Embryonic facial prominence (tissue), 1 donor: ENCODE data around the gene APAF1.

ENCODE experiments used
- DNase-seq: peaks from one replicate; pipeline ENCODE4 v3.0.0-alpha.2; 2016; ENCODE audit errors: extremely low spot score

Gene APAF1

DNA sequence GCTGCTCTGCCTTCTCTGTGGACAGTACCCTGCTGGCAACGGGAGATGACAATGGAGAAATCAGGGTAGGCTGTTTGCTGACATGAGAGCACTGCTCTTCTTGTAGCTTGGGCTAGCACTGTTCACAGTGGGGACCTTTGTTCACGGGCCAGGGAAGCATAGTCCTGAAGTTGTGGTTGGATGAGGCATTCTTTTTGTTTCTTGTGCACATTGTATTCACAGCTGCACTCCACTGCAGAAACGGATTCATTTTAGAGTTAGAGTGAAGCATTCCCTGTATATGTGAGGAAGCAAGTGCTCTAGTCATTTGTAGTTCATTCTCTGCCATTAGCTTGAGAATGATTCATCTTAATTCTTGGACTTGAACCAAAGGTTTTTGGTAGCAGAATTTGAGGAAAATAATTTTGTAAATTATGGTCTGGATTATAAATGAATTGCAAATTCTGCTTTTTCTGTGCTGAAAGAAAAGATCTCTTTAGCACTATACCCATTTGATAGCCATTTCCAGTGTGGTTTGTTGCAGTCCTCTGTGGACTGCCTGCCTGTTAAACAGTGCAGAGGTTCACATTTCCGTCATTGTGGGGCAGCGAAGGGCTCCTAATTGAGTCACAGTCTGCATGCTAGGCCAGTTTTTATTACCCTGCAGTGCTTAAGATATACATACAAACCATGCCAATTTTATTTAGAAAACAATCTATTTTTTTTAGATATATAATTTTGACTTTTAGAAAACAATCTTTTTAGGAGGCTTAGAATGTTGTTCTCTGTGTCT is 80.6 kb downstream of the APAF1 start:
- DNase-seq: no peak

DNA sequence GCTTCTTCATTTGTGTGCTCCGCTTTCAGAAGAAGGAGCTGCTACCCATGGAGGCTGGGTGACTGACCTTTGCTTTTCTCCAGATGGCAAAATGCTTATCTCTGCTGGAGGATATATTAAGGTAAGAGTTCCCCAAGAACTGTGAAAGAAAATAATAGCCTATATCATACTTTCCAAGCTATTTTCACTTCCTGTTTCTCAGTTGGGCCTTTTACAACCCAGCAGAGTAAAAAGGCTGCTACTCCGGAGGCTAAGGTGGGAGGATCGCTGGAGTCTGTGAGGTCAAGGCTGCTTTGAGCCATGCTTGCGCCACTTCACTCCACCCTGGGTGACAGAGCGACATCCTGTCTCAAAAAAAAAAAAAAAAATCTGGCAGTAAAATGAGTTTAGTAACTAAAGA is 82.1 kb downstream of the APAF1 start:
- no peak for DNase-seq

DNA sequence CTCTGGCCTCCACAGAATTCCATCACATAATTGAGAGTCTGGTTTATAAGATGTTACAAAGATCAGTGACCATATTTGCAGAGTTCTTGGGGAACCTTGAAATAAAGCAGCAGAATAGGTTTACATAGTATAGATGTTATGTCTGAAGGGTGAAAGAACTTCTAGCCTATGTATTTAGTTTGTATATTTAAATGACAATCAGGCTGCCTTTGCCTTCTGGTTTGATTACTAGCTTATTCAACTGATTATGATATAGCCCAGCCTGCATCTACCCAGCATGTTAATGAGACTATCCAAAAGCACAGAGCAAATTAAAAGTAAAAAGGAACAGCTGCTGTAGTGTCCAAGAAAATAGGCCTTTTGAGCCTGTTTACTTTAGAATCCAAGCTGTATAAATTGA is 85.3 kb downstream of the APAF1 start:
- no peak for DNase-seq

DNA sequence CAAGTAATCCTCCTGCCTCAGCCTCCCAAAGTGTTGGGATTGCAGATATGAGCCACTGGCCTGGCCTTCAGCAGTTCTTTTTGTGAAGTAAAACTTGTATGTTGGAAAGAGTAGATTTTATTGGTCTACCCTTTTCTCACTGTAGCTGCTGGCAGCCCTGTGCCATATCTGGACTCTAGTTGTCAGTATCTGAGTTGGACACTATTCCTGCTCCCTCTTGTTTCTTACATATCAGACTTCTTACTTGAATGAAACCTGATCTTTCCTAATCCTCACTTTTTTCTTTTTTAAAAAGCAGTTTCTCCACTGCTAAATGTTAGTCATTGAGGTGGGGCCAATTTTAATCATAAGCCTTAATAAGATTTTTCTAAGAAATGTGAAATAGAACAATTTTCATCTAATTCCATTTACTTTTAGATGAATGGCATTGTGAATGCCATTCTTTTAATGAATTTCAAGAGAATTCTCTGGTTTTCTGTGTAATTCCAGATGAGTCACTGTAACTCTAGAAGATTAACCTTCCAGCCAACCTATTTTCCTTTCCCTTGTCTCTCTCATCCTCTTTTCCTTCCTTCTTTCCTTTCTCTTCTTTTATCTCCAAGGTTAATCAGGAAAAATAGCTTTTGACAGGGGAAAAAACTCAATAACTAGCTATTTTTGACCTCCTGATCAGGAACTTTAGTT is 88.7 kb downstream of the APAF1 start:
- DNase-seq: no peak

DNA sequence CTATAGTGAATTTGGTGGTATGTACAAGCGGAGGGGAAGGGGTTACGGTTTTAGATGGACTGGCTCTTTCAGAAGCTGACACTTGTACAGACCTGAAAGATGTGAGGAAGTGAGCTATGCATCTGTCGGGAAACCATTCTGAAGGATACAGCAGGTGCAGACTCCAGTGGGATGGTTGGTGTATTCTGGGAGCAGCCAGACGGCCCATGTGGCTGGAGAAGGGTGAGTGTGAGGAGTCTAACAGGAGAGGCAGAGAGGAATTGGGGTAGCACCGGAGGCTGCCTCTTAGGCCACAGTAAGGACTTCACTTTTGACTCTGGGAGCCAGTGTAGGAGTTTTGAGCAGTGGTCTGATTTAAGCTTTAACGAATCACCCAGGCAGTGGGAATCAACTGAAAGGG is 90.7 kb downstream of the APAF1 start:
- no peak for DNase-seq

DNA sequence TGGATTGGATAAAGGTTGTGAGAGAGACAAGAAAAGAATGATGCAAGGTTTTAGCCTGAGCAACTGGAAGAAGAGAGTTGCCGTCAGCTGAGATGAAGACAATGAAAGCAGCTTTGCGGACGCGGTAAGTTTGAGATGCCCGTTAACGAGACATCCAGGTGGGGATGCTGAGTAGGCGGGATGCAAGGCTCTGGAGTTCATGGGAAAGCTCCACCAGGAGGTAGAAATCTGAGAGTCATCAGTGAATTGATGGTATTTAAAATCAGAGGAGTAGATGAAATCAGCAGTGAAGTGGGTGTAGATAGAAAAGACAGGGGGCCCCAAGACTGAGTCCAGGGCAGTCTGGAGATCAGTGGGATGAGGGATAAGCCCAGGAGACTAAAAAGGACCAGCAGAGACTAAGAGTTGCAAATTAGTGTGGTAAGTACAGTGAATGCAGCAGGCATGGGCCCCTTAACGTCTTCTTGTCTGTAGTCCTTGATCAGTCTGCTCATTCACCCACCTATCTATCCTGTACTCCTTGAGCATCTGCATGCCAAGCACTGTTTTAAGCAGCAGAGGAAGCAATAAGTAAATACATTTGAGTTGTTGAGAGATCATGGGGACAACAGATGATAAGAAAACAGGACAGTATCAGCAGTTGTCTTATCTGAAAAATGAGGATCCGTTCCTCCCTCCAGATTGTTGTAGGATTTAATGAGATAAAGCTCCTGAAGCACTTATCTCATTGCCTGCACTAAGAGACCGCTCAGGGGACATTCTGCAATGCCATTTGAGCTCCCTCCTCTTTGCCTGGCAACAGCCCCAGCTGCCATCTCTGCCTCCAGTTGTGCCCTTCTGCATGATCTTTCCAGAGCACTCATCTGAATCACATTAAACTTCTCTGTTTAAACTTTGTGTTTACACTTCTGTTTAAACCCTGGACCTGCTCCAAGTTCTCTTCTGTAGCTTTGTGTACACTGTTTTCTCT is 91.5 kb downstream of the APAF1 start:
- DNase-seq: no peak

DNA sequence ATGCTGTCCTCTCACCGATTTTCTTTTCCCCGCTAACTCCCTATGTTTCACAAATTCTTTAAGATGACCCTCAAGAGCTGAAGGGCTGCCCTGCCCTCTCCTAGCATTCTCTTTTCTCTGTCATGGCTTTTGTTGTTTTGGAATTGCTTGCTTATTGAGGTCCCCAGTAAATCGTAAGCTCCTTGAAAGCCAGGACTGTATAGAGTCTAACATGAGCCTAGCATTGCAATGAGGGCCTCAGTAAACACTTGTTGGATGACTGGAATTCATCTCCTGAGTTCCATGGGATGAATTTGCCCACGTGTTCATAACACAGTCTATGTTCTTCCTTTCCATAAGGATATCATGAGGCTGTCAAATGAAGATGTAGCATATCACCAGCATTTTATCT is 92.2 kb downstream of the APAF1 start:
- no peak for DNase-seq

DNA sequence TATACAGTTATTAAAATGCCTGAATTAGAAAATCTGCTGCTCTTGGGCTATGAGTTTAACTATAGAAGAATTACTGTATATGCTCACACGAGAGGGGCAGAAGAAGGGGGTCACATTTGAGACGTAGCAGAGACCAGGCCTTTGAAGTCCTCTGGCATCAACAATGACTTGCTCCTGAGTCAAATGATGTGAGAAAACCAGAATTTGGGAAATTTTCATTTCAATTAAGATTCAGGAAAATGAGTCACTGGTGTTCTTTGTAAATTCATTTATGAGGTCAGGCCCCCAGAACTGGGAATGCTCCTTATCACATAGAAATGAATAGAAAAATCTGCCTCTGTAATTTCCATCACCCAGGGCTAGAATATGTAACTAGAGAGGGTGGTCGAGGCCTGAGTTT is 92.9 kb downstream of the APAF1 start:
- no peak for DNase-seq

DNA sequence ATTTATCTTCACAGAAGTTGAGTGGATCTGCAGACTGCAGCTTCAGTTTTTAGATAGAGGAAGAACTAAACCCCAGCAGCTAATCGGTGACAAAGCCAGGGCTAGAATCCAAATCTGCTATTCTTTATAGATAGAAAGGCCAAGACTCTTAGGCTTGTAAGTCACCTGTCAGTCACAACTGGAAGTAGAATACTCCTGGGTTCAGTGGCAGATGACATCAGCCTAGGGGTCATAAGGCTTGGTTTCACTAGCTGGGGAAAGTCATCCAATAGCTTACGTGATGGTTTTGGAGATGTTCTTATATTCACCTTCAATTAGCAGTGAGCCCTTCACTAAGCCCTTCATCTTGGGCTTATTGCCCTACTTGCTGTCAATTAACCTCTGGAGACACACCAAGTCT is 93.4 kb downstream of the APAF1 start:
- DNase-seq: no peak

DNA sequence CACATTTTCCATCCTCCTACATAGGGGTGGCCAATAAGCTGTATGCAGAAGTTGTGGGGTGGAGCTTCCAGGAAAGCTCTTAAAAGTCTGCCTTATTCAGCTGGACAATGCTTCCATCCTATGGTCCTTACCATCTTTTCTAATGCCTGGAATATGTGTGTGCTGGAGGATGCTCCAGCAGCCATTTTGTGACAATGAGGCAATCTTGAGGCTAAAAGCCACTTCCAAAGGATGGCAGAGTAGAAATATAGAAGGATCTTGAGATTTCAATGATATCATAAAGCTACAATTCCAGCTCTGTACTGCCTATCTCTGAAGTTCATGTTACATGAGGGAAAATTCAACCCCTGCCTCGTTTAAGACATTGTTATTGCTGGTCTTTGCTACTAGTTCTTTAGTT is 95.7 kb downstream of the APAF1 start:
- no peak for DNase-seq

DNA sequence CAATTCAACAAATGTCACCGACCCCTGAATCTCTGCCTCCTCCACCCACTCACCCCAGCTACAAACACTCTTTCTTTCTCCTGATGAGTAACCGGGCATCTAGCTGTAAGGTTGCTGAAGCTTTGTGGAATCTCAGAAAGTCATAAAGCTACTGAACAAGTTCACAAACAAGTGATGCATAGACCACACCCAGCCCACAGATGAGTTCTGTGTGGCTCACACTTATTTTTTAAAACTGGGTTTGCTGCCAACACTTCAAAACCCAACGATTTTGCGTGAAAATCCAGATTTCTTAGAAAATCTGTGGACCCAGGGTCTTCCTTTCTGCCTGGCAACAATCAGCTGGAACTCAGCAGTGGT is 96.1 kb downstream of the APAF1 start:
- no peak for DNase-seq

DNA sequence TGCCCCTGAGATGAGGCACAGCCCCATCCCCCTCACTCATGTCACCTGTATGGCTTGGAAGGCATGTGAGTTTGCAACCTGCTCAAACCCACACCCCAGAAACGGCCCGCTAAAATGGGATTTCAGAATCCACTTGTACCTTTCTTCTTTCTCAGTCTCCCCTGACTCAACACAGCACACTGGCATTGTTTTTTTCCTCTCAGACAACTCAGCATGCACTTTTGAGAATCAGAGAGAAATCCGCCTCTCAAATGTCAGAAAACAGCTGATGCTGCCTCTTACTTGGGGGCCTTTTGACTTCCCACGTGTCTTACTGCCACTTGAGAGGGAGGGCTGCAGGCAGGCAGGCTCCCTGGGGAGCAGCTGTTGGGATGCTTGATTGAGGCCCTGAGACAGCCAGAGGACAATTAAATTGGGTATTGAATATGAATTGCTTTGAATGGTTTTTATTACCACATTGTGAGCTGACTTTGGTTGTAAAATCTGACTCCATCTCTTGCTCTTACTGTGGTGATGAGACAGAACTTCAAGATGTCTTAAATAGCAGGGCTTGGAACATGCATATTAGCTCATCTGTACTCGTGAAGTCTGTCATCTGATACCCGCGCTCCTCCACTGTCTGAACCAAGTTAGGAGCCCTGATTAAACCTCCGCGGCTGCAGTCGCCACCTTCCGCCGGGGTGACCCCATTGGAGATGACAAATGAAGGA is 96.6 kb downstream of the APAF1 start:
- DNase-seq: no peak

DNA sequence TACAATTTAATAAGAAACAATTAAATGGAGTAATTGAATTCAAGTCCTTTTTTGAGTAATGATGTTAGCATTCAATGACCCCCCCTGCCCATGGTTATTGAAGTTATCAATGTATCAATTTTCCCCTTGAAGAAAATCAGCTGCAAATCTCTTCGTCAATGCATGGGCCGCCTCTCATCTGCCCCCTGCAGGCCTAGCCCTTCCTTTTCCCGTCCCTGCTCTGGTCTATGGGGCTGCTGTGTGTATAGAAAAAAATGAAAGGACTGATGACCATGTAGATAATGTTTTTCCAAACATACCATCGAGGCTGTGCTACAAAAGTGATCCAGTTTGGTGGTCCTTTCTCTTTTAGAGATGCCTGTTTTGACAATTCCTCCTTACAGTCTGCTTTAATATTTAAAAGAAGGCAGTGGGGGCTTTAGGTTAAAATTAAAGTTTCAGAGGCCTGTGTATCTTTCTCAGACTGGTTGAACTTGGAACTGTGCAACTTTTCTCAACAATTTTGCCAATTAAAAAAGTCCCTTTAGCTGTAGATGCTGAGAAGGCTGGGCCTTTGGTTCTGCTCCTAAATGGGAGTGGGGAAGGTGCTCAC is 98.4 kb downstream of the APAF1 start:
- DNase-seq: no peak

DNA sequence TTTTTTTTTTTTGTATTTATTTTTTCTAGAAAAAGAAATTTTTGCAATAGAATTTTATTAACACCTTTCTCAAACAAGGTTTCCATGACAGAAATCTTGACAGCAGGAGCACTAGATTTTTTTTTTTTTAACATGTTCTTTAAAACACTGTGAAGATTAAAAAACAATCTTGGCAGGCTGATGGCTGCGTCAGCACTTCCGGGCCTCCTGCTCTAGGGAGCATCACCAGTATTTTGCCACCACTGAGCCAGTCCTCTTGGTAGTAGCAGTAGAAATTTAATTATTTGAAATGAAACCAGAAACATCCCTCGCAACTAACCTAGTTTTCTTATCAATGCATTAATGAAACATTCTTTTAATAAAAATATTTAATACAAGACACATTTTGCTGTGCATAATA is 99.6 kb downstream of the APAF1 start:
- DNase-seq: no peak

DNA sequence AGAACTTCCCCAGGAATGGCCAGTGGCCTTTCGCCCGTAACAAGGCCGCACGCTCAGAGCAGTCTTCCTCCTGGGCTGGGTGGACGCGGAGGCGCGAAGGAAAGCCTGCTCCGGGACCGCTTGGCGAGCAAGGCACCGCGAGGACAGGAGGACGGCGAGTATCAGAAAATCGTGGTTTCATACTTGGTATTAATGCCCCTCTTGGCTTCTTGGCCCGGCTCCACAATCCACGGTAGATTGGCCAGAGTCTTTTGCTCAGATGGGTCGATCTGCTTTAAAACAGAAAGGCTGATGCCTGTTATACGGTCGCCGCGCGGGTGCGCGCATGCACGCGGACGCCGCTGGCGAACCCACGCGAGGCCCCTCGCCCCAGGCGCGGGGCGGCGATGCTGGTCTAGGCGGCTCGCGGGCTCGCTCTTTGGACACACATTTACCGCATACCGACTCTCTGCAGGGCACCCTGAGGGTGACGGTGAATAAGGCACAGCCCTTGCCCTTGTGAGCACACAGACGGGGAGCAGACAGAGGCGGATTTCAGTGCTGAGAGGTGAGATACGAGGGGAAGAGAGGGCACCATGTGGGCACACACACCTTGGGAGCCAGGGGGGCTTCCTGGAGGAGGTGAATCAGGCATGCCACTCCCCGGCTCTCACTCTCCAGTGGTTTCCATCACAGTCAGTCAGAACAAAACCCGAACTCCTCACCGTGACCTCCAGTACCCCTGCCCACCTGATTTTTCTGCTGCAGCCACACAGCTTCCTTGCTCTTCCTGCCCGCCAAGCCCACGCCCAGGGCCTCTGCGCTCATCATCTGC is 100.7 kb downstream of the APAF1 start:
- DNase-seq: no peak

DNA sequence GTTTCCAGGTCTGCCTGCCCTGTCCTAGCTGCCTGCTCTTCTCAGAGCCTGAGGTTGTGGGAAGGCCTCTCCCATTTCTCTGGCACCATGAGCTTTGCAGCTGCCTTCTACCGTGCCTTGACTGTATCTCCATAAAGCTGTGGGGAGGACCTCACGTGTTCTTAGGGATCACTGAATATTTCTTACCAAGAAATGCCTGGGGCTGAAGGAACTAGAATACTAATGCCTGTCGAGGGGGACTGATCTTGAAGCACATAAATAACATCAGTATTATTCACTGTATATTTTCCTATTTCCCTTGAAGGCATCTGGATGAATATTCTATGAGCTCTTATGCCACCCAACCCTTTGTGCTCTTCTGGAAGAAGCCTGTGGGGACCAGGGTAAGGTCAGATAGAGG is 103.4 kb downstream of the APAF1 start:
- DNase-seq: no peak

DNA sequence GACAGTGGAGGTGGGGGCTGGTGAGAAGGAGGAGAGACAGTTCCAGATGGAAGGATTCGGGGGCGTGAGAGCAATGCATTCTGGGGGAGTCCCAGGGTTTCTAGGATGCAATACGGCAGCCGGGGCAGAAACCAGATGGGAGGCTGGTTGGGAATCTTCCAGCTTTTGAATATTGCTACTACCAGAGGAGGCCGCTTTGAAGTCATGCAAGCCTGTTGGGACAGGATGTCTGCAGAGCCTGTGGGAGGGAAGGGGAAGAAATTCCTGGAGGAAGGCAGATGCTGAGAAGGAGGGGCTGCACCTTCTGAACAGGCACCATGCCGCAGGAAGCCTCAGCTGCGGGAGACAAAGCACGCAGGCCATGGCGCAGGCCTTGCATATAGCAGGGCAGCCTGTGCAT is 105.4 kb downstream of the APAF1 start:
- DNase-seq: no peak

DNA sequence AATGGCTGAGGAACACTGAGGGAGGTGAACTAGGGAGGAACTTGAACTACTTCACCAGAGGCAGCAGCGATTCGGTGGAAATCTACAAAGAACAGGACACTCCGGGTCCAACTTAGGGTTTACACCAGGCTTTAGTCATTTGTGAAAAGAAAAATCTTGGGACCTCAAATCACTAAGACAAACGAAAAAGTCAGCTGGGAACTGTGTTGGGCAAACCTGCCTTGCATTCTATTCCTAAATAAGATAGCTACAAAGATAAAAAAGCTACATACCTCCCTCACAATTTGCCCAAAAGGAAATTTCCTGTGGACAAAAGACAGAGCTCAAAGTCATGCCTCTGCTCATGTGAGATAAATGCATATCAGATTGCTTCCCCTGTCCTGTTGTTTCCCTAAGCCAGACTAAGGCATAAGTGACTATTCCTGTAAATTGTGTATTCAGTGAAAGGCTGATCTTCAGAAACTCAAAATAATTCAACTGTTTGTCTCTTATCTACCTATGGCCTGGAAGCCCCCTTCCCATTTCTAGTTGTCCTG is 106.6 kb downstream of the APAF1 start:
- DNase-seq: no peak

DNA sequence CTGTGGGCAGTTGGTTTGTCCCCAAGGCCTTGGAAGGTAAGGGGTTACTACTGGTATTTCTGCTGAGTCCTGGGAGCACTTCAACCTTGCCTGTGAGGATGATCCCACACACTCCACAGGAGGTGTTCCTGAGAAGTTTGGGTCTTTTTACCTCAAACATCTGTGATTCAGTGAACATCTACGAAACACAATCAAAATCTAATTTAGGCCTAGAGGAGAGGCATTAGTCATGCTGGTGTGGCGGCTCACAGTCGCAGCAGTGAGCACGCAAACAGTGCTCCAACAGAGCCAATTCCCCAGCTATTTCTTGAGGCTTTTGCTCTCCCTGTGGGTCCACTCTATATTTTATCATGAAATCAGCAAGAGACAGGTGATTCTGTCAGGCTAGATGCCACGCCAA is 107.6 kb downstream of the APAF1 start:
- DNase-seq: no peak

DNA sequence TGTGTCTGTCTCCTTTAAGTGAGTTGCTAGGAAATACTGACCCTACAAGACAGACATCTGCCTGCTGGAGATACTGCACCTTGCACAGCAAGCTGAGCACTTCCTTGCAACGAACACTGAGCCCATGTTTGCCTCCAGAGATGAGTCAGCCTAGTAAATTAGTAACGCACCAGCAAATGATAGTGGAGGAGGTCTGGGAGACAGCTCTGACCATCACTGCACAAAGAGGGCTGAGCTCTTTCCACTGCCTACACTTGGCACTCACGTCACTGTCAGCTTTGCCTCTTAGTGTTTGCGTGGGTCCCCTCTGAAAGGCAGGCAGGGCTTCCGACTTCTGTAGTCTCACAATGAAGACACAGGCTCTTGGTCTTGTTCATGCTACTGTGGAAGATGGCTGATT is 109.0 kb downstream of the APAF1 start:
- no peak for DNase-seq
